ENCODE measurements around the gene CTAGE1.
"Not testable (repeated sequence)": the region's sequence is repeated elsewhere in the genome, so short reads cannot be mapped to it uniquely, and the experiment has no call there.

CTAGE1 gene

DNA sequence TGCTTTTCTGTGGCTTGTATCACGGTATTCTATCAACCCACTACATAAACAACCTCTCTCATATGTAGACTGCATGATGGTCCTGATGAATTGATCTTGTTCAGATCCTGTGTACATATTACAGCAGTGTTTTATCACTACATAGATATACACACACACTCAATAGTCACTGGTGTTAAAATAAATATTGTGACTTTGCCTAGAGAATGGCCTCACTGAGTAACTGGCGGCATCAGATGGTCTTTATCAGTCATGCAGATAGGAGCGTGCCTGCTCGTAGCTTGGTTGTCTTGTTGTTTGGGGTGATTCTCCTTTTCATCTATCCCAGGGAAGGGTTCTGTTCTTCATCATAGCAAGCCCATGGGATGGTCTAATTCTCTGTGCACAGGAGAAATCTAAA lies 18.4 kb upstream of the CTAGE1 start:
- no peak for DNase-seq (ENCODE audit: low spot score)

DNA sequence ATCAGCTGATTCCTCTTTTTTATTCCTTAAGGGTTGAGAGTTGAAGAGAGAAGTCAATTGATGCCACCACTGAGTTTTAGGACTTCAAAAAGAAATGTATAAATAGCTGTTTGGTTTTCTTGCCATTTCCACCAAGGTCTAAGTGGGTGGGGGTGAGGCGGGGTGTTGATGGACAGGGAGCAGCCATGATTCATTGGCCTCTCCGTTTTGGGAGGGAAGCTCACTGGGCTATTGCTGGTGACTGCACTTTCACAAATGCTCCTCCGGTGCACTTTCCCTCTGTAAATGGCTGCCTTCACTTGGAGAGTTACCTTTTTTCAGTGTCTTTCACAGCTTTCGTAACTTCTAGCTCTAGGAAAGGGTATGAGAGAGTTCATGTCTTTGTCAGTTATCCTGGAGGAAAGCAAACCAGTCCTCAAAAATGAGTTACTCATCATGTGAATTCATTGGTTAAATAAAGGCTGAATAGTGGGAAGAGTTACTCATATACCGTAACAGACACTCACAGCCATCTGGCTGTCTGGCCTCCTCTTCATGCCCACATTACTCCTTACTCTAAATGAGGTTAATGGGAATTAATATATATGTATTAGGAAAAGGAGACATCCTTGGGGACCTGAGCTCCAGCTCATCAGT lies 17.4 kb upstream of the CTAGE1 start:
- DNase-seq (ENCODE audit: low spot score) = no peak

- DNase-seq (ENCODE audit: low spot score) = no peak
Observed at GRCh38 chr18:22433956-22434355, 16.2 kb upstream of the CTAGE1 start.

DNA sequence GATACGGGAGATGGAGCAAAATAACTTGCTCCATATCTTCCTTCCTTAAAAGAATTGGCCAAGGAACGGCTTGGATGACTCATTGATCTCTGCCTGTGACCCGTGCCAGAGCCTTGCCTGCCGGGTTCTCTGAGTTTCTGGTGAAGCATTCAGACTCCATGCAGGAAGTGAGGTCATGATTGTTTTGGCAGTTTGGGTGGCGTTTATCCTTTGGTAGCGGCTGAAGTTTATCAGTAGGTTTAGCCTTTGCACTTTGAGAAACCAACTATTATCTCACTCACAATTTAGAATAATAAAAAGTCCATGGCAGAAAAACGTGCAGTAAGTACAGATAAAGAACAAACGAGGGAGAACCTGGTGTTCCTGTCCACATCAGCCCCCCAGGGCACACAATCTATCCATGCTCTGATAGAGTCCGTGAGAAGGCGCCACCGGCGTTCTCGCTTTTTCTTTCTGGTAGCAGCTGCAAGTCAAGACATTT lies 15.0 kb upstream of the CTAGE1 start:
- no peak for DNase-seq (ENCODE audit: low spot score)

DNA sequence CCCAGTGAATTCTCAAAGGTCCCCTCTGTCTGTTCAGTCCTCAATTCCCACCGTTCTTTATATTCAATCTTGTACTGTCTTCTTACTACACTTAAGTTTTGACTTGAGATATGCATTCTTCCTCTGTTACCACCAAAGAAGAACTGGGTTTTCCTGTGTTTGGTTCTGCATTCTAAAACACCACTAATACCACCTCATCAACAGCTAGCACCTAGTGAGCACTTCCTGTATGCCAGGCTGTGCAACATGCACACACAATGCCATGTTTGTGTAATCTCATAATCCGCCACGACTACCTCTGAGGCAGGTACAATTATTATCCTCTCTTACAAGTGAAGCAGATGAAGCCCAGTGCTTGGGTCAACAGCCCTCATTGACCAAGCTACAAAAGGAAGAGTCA lies 11.8 kb upstream of the CTAGE1 start:
- DNase-seq (ENCODE audit: low spot score) = no peak

DNA sequence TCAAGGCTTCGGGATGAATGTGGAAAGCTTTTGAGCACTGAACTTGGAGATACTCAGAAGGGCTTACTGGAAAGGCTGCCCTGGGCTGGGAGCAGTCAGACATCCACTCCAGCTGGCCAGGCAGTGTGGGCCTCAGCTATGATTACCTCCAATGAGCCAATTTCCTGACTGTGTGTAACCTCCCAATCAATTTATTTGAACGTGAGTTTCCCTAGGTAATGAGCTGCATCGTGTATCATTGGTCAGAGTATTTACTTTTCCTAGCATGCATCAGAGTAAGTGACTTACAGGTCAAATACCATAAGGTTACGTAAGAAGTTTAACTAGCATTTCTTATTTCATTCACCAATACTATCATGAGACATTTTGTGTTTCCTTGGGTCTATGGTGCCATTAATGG lies 11.0 kb upstream of the CTAGE1 start:
- no peak for DNase-seq (ENCODE audit: low spot score)

GRCh38 chr18:22427822-22428549 lies 10.3 kb upstream of the CTAGE1 start:
- no peak for DNase-seq (ENCODE audit: low spot score)

GRCh38 chr18:22424565-22424963 lies 6.8 kb upstream of the CTAGE1 start:
- DNase-seq (ENCODE audit: low spot score) = no peak

- DNase-seq (ENCODE audit: low spot score) = no peak
Observed at GRCh38 chr18:22423878-22424564, 6.3 kb upstream of the CTAGE1 start.

GRCh38 chr18:22422909-22423548 lies 5.3 kb upstream of the CTAGE1 start:
- peak; percentile 17 for DNase-seq (ENCODE audit: low spot score)

GRCh38 chr18:22420652-22421051 lies 2.9 kb upstream of the CTAGE1 start:
- DNase-seq (ENCODE audit: low spot score) = no peak

DNA sequence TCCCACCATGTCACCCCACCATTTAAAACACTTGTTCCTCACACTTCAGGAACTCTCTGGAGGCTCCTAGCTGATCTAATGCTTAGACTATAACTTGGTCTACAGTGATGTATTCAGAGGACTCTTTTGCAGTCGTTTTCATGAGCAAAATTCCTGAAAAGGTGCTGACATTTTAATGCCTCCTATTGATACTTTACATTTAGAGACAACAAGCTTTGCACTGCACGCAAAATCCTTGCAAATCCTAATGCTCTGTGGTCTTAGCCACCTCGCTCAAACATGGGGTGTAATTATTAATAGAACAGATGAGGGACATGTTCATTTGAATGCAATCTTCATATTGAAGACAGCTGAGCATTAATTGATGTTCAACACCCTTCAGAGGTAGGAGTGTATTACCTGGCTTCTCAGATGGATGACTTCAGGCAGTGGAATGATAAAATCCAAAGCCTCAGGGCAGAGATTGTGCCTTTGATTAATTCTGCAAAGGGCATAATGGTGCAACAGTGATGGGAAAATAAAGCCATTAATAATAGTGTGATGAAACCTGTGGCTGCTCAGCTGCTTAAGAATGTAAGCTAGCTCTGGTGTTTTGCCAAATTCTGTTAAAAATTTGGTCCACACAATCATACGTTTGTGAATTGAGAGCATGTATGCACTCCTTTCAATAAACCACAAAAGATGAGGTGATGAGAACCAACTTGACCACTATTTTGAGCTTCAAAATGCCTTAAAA lies 5.4 kb downstream of the CTAGE1 start:
- no peak for DNase-seq (ENCODE audit: low spot score)

GRCh38 chr18:22411446-22411845 lies 6.3 kb downstream of the CTAGE1 start:
- DNase-seq (ENCODE audit: low spot score) = no peak

GRCh38 chr18:22410126-22410525 lies 7.6 kb downstream of the CTAGE1 start:
- no peak for DNase-seq (ENCODE audit: low spot score)

DNA sequence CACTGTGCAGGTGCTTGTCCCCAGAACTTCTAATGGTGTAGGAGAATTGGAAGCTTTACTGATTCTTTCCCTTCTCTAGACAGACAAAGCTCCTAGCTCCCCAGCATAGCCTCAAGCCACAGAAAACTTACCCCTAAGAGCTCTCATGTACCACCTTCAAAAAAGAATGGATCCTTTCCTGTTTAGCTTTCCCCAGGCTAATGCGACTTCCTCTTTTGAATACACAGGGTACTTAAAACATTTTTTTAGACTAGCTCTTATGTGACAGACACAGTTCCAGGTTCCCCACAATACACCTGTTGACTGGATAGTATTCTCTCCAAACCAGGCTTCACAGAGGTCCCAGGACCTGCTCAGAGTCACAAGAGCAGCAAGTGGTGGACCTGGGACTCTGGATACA lies 8.3 kb downstream of the CTAGE1 start:
- DNase-seq (ENCODE audit: low spot score) = no peak

- no peak for DNase-seq (ENCODE audit: low spot score)
Observed at GRCh38 chr18:22408059-22408458, 9.7 kb downstream of the CTAGE1 start.

- no peak for DNase-seq (ENCODE audit: low spot score)
Observed at GRCh38 chr18:22405142-22405541, 12.6 kb downstream of the CTAGE1 start.

- no peak for DNase-seq (ENCODE audit: low spot score)
Observed at GRCh38 chr18:22403950-22404349, 13.8 kb downstream of the CTAGE1 start.

DNA sequence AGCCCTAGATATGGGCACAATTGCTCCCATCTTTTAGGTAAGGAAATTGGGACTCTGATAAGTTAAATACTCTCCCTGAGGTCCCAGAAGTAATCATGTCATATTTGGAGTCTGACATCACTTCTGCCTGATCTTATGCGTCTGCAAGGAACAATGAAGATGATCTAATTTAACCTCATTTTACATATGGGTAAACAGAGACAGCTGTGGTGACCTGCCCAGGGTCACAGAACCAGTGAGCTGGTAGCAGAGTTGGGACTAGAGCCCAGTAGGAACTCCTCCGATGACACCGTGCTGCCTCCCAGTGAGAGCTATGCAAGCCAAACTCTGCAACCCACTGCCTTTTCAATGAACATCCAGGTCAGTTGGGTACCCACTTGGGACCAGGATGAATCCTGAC lies 17.8 kb downstream of the CTAGE1 start:
- no peak for DNase-seq (ENCODE audit: low spot score)

- DNase-seq (ENCODE audit: low spot score) = no peak
Observed at GRCh38 chr18:22398464-22398863, 19.3 kb downstream of the CTAGE1 start.

GRCh38 chr18:22394428-22394827 lies 23.3 kb downstream of the CTAGE1 start:
- no peak for DNase-seq (ENCODE audit: low spot score)

DNA sequence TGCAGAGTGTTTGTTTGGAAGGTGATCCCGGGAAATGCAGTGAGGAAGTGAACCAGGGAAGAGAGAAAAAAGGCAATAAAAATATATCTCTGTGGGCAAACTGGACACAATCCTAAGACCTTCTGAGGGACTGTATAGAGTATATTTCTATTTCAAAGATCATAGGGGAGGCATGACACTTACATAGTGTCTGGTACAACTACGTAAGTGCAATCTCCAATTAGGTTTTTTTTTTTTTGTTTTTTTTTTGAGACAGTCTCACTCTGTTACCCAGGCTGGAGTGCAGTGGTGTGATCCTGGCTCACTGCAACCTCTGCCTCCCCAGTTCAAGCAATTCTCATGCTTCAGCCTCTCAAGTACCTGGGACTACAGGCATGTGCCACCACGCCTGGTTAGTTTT lies 24.6 kb downstream of the CTAGE1 start:
- not testable (repeated sequence) for DNase-seq (ENCODE audit: low spot score)

Data from putamen (tissue), 1 donor.